Adrenal gland (tissue), 5 donors: Measurements from ENCODE around the gene FOXN3.

Source experiments
- CTCF ChIP-seq, 6 experiments: fragments of 450-650 bp in 4 of 6; fragments of 200-600 bp in 2 of 6; sonication (generic) in 1 of 6; IDR thresholded peaks; 1 replicate in 5 of 6; 2 replicates in 1 of 6; pipeline versions ENCODE4 v1.5.1 to v1.8.0; 2016 to 2021; ENCODE audit warnings: antibody characterized with exemption in 6 of 6, mild to moderate bottlenecking in 2 of 6, moderate library complexity in 1 of 6
- POLR2A ChIP-seq, 2 donors: fragments of 450-650 bp; IDR thresholded peaks; one replicate each; pipeline ENCODE4 v1.6.1; 2017; ENCODE audit warnings: antibody characterized with exemption in 2 of 2, mild to moderate bottlenecking in 2 of 2, moderate library complexity in 1 of 2
- donor health status: DM: no; HTN: no; CAD: no.

- TF ChIP-seq CTCF (IDR thresholded peaks at IDR 0.05) = no peak
- TF ChIP-seq POLR2A (IDR thresholded peaks at IDR 0.05) = no peak
Measured at GRCh38 chr14:89162586-89162985, 254.4 kb downstream of the FOXN3 start.
